Duodenal mucosa (tissue), 2 donors: ENCODE data around the gene SLC35E4.

ENCODE experiments used
- H3K27ac ChIP-seq: one replicate; pipeline ENCODE4 v1.7.0; 2013; ENCODE audit warnings: low read depth, low read length
- H3K27me3 ChIP-seq, 2 donors: one replicate each; pipeline ENCODE4 v1.7.0; 2013; ENCODE audit warnings: low read length in 2 of 2, control low read depth in 1 of 2; ENCODE audit not compliant: insufficient read depth in 2 of 2, control insufficient read depth in 1 of 2
- H3K36me3 ChIP-seq, 2 donors: one replicate each; pipeline ENCODE4 v1.7.0; 2013; ENCODE audit warnings: low read length in 2 of 2, control low read depth in 1 of 2; ENCODE audit not compliant: insufficient read depth in 2 of 2, control insufficient read depth in 1 of 2
- H3K4me1 ChIP-seq, 2 donors: one replicate each; pipeline ENCODE4 v1.7.0; 2013; ENCODE audit warnings: low read length in 2 of 2, control low read depth in 1 of 2; ENCODE audit not compliant: insufficient read depth in 2 of 2, control insufficient read depth in 1 of 2
- H3K4me3 ChIP-seq, 2 donors: one replicate each; pipeline ENCODE4 v1.7.0; 2013; ENCODE audit warnings: low read length in 2 of 2, low read depth in 1 of 2
- H3K9ac ChIP-seq, 2 donors: one replicate each; pipeline ENCODE4 v1.7.0; 2013; ENCODE audit warnings: low read length in 2 of 2, low read depth in 1 of 2
- H3K9me3 ChIP-seq, 2 donors: one replicate each; pipeline ENCODE4 v1.7.0; 2013; ENCODE audit warnings: low read length in 2 of 2, control low read depth in 1 of 2; ENCODE audit not compliant: control insufficient read depth in 1 of 2

SLC35E4 gene

GRCh38 chr22:30685178-30685577 lies 49.6 kb downstream of the SLC35E4 start:
- Histone ChIP-seq H3K27me3 (no peaks in the 10 kb centered on the region), H3K9me3 (no peaks in the 10 kb centered on the region)

GRCh38 chr22:30687358-30687757 lies 51.8 kb downstream of the SLC35E4 start:
- Histone ChIP-seq H3K9ac (no peak overlapping the region), H3K36me3 (no peaks in the 10 kb centered on the region), H3K4me3 (no peak overlapping the region), H3K27ac (no peak overlapping the region), H3K4me1 (peaks cover 0 to 3% of the 10 kb centered on the region in 2 donors), H3K9me3 (no peaks in the 10 kb centered on the region), H3K27me3 (no peaks in the 10 kb centered on the region)

More at GRCh38 chr22:30685178-30685577, 49.6 kb downstream of the SLC35E4 start:
- H3K4me3 ChIP-seq, result no peak overlapping the region
- H3K9ac ChIP-seq, result no peak overlapping the region
- H3K4me1 ChIP-seq, result peaks cover 0 to 3% of the 10 kb centered on the region in 2 donors
- no peaks in the 10 kb centered on the region for H3K36me3 ChIP-seq
- no peak overlapping the region for H3K27ac ChIP-seq

GRCh38 chr22:30689622-30690021 lies 54.0 kb downstream of the SLC35E4 start:
- Histone ChIP-seq H3K27ac (no peak overlapping the region), H3K9ac (no peak overlapping the region), H3K36me3 (no peaks in the 10 kb centered on the region), H3K27me3 (no peaks in the 10 kb centered on the region), H3K4me1 (peaks cover 0 to 3% of the 10 kb centered on the region in 2 donors), H3K4me3 (no peak overlapping the region), H3K9me3 (no peaks in the 10 kb centered on the region)

GRCh38 chr22:30691204-30691603 lies 55.6 kb downstream of the SLC35E4 start:
- Histone ChIP-seq H3K27me3 (peaks cover 0 to 6% of the 10 kb centered on the region in 2 donors), H3K4me3 (no peak overlapping the region), H3K27ac (no peak overlapping the region), H3K4me1 (peaks cover 0 to 6% of the 10 kb centered on the region in 2 donors), H3K9me3 (no peaks in the 10 kb centered on the region), H3K9ac (no peak overlapping the region), H3K36me3 (no peaks in the 10 kb centered on the region)

- Histone ChIP-seq H3K27ac (peak overlapping the region; percentile 36), H3K9me3 (no peaks in the 10 kb centered on the region), H3K9ac (peak overlapping the region; percentile 39 to 60), H3K4me1 (peaks cover 0 to 6% of the 10 kb centered on the region in 2 donors), H3K27me3 (peaks cover 0 to 6% of the 10 kb centered on the region in 2 donors), H3K36me3 (no peaks in the 10 kb centered on the region), H3K4me3 (peak overlapping the region; percentile 62 to 73)
Observed at GRCh38 chr22:30694171-30694639, 58.6 kb downstream of the SLC35E4 start.

GRCh38 chr22:30694640-30695350 lies 59.2 kb downstream of the SLC35E4 start, which contains the start of gene OSBP2:
Gene OSBP2 (plus strand): TSS chr22:30694874. CDS start chr22:30694910, 36 bp downstream.
- H3K9ac ChIP-seq, result peak within 1 kb of the TSS; percentile 42 to 60
- H3K27ac ChIP-seq, result peak within 1 kb of the TSS; percentile 36
- H3K27me3 ChIP-seq, result peaks cover 0 to 6% of the 10 kb centered on the region in 2 donors
- peak within 1 kb of the TSS; percentile 62 to 74 for H3K4me3 ChIP-seq
- peaks cover 0 to 6% of the 10 kb centered on the region in 2 donors for H3K4me1 ChIP-seq
- H3K36me3 ChIP-seq, result no peaks in the 10 kb centered on the region
- no peaks in the 10 kb centered on the region for H3K9me3 ChIP-seq

GRCh38 chr22:30695351-30695851 lies 59.8 kb downstream of the SLC35E4 start:
- H3K4me1 ChIP-seq, result peaks cover 0 to 6% of the 10 kb centered on the region in 2 donors
- peak overlapping the region; percentile 62 to 74 for H3K4me3 ChIP-seq
- H3K9ac ChIP-seq, result peak overlapping the region; percentile 42 to 60
- no peak overlapping the region for H3K27ac ChIP-seq
- H3K9me3 ChIP-seq, result no peaks in the 10 kb centered on the region
- peaks cover 0 to 6% of the 10 kb centered on the region in 2 donors for H3K27me3 ChIP-seq
- no peaks in the 10 kb centered on the region for H3K36me3 ChIP-seq

GRCh38 chr22:30695871-30696655 lies 60.5 kb downstream of the SLC35E4 start:
- peaks cover 0 to 6% of the 10 kb centered on the region in 2 donors for H3K4me1 ChIP-seq
- H3K9me3 ChIP-seq, result no peaks in the 10 kb centered on the region
- no peak overlapping the region for H3K9ac ChIP-seq
- H3K27me3 ChIP-seq, result peaks cover 0 to 6% of the 10 kb centered on the region in 2 donors
- H3K4me3 ChIP-seq, result no peak overlapping the region
- H3K27ac ChIP-seq, result no peak overlapping the region
- H3K36me3 ChIP-seq, result no peaks in the 10 kb centered on the region
